ENCODE data around the gene COL23A1.
A peak's percentile ranks its signal among the peaks of the same experiment; 100 is the strongest.

COL23A1 gene

GRCh38 chr5:178590141-178590923 lies at the start of gene COL23A1:
COL23A1 (minus strand) TSS chr5:178590393.
- DNase-seq (ENCODE audit: low read depth): no peak

DNA sequence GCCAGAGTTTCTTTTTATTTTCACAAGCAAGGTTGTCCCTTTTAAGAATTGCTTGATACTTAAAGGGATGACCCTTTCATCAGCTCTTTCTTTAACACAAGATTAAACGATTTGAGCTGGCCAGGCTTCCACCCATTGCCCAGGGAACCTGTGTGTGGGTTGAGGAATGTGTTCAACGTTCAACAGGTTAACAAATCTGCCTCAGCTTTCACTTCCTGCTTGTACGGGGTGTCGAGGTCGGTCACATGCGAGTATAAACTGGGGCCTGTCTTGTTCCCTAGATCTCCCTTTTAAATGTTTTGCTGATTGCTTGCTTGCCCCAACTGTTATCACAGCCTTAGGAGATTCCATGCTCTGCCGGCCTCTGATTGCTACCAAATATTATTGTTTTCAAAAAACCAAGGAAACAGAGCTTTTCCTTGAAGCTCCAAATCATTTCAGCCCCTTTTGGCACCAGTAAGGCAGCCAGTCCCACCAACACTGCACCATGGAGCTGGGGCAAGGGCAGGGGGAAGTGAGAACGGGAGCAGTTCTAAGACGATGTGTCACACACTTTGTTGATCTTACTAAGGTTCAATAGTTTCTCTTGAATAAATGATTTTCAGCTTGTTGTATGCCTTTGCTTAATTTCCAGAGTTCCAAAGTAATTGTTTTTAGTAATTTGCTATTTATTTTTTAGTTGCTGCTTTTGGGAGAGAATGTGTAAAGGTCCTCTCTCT lies 47.3 kb upstream of the COL23A1 start:
- no peak for DNase-seq (ENCODE audit: low read depth)

DNA sequence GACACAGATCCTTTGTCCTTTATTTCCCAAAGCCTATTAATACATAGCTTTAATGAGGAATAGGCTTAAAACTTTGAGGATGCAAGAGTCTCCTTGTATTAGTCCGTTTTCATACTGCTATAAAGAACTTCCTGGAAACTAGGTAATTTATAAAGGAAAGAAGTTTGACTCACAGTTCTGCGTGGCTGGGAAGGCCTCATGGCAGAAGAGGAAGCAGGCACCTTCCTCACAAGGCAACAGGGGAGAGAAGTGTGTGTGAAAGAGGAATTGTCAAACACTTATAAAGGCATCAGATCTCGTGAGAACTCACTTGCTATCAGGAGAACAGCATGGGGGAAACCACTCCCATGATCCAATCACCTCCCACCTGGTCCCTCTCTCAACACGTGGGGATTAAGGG lies 42.1 kb upstream of the COL23A1 start:
- no peak for DNase-seq (ENCODE audit: low read depth)

GRCh38 chr5:178630951-178631350 lies 40.8 kb upstream of the COL23A1 start:
- no peak for DNase-seq (ENCODE audit: low read depth)

- no peak for DNase-seq (ENCODE audit: low read depth)
These were observed 40.3 kb upstream of the COL23A1 start for GRCh38 chr5:178630475-178630930.

- DNase-seq (ENCODE audit: low read depth): no peak
These were observed 37.0 kb upstream of the COL23A1 start for GRCh38 chr5:178627259-178627598.

- peak; percentile 93 for DNase-seq (ENCODE audit: low read depth)
These were observed 36.5 kb upstream of the COL23A1 start, which contains the start of gene CLK4 for GRCh38 chr5:178626484-178627258. CLK4 (minus strand) TSS chr5:178627050; CDS start chr5:178623416, 3,634 bp downstream.

- DNase-seq (ENCODE audit: low read depth): peak; percentile 3
These were observed 35.7 kb upstream of the COL23A1 start for GRCh38 chr5:178625679-178626483.

DNA sequence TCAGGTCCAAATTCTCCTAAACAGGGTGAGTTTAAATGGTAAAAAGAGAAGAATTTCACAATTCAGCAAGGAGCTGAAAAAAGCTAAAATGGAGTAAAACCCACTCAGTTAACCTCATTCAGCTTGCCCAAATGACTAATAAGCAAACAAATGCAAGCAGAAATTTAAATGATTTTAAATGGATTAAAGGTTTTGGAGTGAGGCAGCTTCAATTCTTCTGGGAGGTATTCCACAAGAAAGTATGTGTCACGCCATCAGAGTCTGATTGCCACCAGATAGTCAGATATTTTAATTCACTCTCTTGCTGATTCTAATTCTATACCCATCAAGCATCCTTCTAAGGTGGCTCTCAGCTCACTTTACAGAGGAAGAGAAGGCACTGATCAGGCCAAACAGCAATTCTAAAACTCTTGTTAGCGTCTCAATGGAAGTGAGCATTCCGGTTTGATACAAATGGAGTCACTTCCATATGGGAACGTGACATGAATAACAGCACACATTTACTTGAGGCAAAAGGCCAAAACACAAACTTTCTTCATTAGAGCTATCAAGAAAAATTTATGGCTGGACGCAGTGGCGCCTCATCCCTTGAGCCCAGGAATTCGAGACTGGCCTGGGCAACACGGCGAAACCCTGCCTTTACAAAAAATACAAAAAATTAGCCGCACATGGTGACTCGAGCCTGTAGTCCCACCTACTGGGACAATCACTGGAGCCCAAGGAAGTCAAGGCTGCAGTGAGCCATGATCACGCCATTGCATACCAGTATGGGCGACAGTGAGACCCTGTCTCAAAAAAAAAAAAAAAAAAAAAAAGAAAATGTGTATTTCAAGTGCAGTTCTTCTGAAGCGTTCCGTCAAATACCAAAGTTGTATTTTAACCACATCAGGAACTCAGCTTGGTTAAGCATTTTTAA lies 34.7 kb upstream of the COL23A1 start:
- DNase-seq (ENCODE audit: low read depth): no peak

DNA sequence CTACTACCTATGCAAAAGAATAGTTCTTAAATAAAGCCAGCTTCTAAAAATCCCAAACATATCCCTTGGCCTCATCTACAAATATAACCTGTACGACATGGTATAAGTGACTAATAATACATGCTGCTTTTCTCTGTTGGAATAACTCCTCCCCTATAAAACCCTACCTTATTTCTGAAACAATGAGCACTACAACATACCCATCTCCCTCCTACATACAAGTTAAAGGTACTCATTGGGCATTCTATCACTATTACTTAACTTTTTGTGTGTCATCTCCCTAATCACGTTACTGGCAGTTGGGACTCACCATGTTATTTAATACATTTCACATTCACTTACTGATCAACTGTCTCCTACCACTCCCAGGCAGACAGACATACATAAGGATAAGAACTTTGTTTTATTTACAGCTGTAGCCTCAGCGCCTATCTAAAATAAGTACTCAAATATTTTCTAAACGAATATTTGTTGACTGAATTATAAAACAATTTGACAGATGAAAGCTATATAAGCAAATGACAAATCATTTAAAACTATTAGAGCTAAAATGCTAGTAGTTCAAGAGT lies 32.6 kb upstream of the COL23A1 start:
- DNase-seq (ENCODE audit: low read depth): no peak

GRCh38 chr5:178619390-178619789 lies 29.2 kb upstream of the COL23A1 start:
- no peak for DNase-seq (ENCODE audit: low read depth)

- DNase-seq (ENCODE audit: low read depth): no peak
These were observed 22.1 kb upstream of the COL23A1 start for GRCh38 chr5:178612299-178612698.

GRCh38 chr5:178606269-178606668 lies 16.1 kb upstream of the COL23A1 start:
- no peak for DNase-seq (ENCODE audit: low read depth)

DNA sequence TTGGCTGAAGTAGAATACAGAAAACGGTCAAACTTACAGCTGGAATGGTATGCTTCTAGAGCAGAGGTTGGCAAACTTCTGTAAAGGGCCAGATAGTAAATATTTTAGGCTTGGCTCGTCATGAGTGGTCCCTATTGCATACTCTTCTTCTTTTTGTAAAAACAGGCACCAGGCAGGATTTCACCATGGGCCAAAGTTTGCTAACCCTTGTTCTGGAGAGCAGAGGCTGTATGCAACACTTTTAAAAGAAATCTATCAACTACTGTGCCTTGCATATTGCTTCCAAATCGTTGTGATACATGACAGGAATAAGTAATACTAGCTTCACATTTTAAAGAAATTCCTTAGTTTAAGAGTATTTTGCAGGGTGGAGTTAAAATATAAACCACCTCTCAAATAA lies 15.6 kb upstream of the COL23A1 start:
- no peak for DNase-seq (ENCODE audit: low read depth)

DNA sequence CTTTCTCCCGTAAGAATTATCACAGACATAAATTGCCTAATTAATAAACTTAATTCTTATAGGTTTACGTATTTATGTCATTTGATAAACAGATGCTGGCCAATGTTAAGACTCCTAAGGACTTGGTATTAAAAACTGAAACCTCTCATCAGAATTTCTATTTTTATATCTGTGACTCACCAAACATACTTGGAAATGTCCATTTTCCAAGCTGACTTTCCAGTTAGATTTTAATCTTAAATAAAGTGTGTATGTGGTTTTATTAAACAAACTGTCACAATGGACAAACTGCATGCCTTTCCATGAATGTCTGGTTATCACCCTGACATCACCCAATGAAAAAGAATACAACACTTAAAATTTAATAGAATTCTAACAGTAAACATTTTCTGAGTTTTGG lies 12.6 kb upstream of the COL23A1 start:
- no peak for DNase-seq (ENCODE audit: low read depth)

DNA sequence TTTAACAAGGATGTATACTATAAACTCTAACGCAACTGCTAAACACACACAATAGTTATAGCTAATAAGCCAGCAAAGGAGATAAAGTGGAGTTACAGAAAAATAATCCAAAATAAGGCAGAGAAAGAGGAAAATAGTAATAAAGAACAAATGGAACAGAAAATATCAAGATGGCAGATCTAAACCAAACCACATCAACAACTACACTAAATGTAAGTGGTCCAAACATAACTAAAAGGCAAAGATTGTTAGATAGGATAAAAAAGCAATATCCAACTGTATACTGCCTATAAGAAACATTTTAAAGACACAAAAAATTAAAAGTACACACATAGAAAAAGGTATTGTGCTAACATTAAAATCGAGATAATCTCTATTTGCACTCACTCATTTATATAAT lies 5.6 kb upstream of the COL23A1 start:
- DNase-seq (ENCODE audit: low read depth): no peak

GRCh38 chr5:178595150-178595549 lies 5.0 kb upstream of the COL23A1 start:
- DNase-seq (ENCODE audit: low read depth): no peak

DNA sequence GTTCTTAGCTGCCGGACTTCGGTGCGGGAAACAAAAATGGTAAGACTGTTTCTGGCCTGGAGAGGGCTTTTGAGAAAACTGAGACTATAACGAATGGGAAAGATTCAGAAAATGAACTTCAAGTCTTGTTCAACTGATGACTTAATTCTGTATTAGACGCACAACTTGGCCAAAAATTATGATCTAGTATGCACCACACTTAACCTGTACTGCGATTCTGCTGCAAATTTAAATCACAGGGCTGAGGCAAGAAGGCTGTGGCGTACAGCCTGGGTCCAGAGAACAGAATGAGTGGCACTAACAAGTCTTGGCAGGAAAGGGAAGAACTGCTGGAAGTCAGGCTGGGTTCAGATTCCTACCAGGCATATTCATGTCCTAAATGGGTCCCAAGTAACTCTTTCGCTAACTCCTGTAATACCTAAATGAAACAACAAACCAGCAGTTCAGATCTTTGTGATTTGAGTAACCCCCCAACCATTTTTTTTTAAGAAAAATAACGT lies 781 bp upstream of the COL23A1 start:
- DNase-seq (ENCODE audit: low read depth): no peak

DNA sequence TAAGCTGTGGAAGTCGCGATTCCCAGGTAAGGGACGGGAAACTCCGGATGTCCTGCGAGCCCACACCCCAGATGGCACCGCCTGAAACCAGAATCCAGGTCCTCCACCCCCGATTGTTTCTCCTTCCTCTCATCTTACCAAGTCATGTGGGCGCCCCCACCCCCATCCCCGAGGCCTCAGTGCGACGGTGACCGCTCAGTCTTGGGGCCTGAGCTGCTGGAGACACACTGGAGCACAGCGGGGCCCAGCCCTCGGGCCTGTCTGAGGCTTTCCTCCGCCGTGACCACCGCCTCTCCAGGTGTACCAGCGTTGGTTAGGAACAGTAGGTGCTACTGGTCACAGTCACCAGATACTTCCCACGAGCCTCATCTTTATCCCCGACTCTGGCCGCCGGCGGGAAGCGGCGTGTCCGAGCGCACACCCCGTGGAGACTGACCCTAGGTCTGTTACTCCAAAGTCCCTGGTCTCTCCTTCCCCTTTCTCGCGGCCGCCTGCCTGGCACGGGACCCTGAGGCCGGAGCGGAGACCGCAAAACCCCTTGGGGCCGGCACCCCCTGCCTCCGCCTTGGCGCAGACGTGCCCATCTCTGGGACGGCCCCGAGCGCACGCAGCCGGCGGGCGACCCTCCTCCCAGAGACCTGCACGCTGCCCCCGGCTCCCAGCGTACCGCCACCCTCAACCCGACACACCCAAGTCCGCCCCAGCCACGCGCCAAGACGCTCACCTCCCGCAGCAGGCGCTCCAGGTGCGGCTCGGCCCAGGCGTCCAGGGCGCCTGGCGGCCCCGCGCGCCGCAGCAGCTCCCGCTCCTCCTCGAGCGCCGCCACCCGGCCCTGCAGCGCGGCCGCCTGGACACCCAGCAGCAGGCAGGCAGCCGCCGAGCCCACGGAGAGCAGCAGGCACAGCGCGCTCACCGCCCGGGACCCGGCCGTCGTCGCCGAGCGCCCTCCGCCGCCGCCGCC lies 733 bp downstream of the COL23A1 start:
- DNase-seq (ENCODE audit: low read depth): no peak
